ENCODE results near the gene PPM1G. TPM values are rescaled to one million over a fixed set of nuclear protein-coding genes. Genes with fewer than 3 reads are reported as not detected.

PPM1G gene
- polyA plus RNA-seq, 1 of the 3 experiments (the other 2 are of a cell fraction) = 113 TPM

DNA sequence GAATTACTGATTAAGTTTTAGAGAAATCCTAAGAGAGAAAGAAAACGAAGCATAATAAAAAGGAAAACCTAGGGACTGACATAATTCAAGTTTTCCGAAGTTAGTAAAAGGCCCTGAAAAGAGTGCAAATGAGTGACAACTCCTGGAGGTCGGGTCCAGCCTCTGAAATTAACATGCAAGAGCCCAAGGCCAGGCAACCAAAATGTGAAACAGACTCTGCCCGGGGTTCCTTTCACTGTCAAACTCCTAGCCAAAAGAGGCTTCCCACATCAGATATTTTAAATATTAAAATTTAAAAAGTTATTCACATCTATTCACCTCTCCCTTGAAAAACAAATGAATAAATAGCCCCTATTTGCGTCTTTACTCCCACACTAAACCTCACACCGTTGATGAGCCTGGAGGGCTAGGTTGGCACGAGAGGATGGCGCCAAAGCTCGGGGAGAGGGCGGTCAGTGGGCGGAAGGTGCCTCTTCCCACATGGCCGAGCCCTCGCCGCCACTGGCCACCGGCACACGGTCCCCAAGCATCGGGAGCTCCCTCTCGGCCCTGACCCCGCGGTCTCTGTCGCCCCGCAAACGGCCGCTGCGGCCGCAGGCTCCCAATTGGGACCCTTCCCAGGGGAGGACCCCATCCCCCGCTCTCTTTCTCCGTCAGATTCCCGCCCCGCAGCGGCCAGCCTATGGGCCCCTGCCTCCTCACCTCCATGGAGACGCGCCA, 630 bp downstream of the PPM1G start:
- H3K36me3 ChIP-seq (replicated peaks in 1 of 2; ENCODE audit: control insufficient read depth in 1 of 2, insufficient read depth in 2 of 2, low read length in 1 of 2) = peaks cover 0 to 5% of the 10 kb centered on the region in 2 experiments
- no peak for TF ChIP-seq FOSL2 (IDR thresholded peaks at IDR 0.05; ENCODE audit: borderline replicate concordance, low read depth)
- TF ChIP-seq, protein P1, sequence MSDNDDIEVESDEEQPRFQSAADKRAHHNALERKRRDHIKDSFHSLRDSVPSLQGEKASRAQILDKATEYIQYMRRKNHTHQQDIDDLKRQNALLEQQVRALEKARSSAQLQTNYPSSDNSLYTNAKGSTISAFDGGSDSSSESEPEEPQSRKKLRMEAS (IDR thresholded peaks at IDR 0.05; ENCODE audit: low read depth) = peak; percentile 80
- TF ChIP-seq, protein P2, sequence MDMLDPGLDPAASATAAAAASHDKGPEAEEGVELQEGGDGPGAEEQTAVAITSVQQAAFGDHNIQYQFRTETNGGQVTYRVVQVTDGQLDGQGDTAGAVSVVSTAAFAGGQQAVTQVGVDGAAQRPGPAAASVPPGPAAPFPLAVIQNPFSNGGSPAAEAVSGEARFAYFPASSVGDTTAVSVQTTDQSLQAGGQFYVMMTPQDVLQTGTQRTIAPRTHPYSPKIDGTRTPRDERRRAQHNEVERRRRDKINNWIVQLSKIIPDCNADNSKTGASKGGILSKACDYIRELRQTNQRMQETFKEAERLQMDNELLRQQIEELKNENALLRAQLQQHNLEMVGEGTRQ (IDR thresholded peaks at IDR 0.05; ENCODE audit: borderline replicate concordance, low read depth, low read length) = no peak
- TF ChIP-seq RCOR1 (IDR thresholded peaks at IDR 0.05; ENCODE audit: low read length) = no peak
- TF ChIP-seq SIN3A (IDR thresholded peaks at IDR 0.05; ENCODE audit: borderline replicate concordance, low read depth, low read length) = 0 out of 2 replicates have a peak, but pooled peaks have one; percentile 22
- peaks cover 0 to 6% of the 10 kb centered on the region in 2 experiments; a peak in 2 of 4 replicates for H3K4me1 ChIP-seq (ENCODE audit: control insufficient read depth in 1 of 2, insufficient read depth in 2 of 2, low read depth in 1 of 2, low read length in 1 of 2)

DNA sequence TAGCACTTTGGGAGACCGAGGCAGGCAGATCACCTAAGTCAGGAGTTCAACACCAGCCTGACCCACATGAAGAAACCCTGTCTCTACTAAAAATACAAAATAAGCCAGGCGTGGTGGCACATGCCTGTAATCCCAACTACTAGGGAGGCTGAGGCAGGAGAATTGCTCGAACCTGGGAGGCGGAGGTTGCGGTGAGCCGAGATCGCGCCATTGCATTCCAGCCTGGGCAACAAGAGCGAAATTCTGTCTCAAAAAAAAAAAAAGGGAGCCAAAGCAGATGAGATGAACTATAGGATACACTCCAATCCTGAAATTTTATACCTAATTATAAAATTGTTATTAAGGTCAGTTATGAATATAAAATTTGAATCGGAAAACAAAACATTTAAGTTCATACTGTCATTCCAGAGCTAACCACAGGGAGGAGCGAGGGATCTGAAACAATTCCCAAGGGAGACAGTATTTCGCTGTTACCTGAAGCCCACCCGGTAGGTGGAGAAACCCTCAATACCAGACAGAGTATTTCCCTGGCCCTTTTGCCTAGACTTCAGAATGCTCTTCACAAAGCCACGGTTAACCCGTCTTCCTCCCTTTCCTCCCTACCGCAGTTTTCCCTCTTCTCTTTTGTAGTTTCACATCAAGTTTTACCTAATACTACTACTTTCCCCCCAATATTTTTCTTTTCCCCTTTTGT, 1.4 kb downstream of the PPM1G start:
- H3K27me3 ChIP-seq (ENCODE audit: insufficient read depth) = no peaks in the 10 kb centered on the region
- 46% methylated on average over 16 of the region's 16 CpGs for WGBS (ENCODE audit: low lambda C conversion rate)
- TF ChIP-seq SMC3 (IDR thresholded peaks at IDR 0.05; ENCODE audit: low read depth, low read length) = peak; percentile 66
- no peak for TF ChIP-seq POLR2AphosphoS5 (IDR thresholded peaks at IDR 0.05; ENCODE audit: low read depth, low read length)
- TF ChIP-seq FOXM1 (IDR thresholded peaks at IDR 0.05; ENCODE audit: low read depth) = no peak
- TF ChIP-seq, protein P3, sequence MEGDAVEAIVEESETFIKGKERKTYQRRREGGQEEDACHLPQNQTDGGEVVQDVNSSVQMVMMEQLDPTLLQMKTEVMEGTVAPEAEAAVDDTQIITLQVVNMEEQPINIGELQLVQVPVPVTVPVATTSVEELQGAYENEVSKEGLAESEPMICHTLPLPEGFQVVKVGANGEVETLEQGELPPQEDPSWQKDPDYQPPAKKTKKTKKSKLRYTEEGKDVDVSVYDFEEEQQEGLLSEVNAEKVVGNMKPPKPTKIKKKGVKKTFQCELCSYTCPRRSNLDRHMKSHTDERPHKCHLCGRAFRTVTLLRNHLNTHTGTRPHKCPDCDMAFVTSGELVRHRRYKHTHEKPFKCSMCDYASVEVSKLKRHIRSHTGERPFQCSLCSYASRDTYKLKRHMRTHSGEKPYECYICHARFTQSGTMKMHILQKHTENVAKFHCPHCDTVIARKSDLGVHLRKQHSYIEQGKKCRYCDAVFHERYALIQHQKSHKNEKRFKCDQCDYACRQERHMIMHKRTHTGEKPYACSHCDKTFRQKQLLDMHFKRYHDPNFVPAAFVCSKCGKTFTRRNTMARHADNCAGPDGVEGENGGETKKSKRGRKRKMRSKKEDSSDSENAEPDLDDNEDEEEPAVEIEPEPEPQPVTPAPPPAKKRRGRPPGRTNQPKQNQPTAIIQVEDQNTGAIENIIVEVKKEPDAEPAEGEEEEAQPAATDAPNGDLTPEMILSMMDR (IDR thresholded peaks at IDR 0.05) = peak; percentile 79
- peak; percentile 81 for TF ChIP-seq RAD21 (IDR thresholded peaks at IDR 0.05; ENCODE audit: low read length)
- TF ChIP-seq, protein P1 (IDR thresholded peaks at IDR 0.05; ENCODE audit: low read depth) = no peak
- H3K4me3 ChIP-seq (ENCODE audit: low read depth in 2 of 2, low read length in 1 of 2) = peak overlapping the region; percentile 78 to 98
- no peaks in the 10 kb centered on the region for H3K9me3 ChIP-seq
- no peak overlapping the region for H2AFZ ChIP-seq (ENCODE audit: low read depth)
- ChIA-PET POLR2A (interaction anchor here (0.6 to 0.9 kb wide), 2 partner anchors 20 to 42 kb away, joined by 3 to 4 read pairs; partner anchors contain the start of gene NRBP1), CTCF (interaction anchor here (0.6 to 5.3 kb wide), 31 partner anchors 10 to 275 kb away, joined by 3 to 94 read pairs (median 3); partner anchors contain the start of genes NRBP1, SLC4A1AP, SUPT7L and ZNF513)
- H4K20me1 ChIP-seq (ENCODE audit: insufficient read depth) = peaks cover 53% of the 10 kb centered on the region
- H3K9ac ChIP-seq = peak overlapping the region; percentile 94
- H3K36me3 ChIP-seq (replicated peaks in 1 of 2; ENCODE audit: control insufficient read depth in 1 of 2, insufficient read depth in 2 of 2, low read length in 1 of 2) = peaks cover 0 to 13% of the 10 kb centered on the region in 2 experiments
- peaks cover 65% of the 10 kb centered on the region for H3K79me2 ChIP-seq (ENCODE audit: insufficient read depth)
- DNase-seq = peak; percentile 85
- peaks cover 15% of the 10 kb centered on the region for H3F3A ChIP-seq (replicated peaks; ENCODE audit: insufficient read depth)
- peak overlapping the region; percentile 80 for H3K4me2 ChIP-seq
- no peaks in the 10 kb centered on the region for H3K9me2 ChIP-seq
- H3K27ac ChIP-seq (ENCODE audit: low read depth in 2 of 2, low read length in 1 of 2) = peak overlapping the region in 1 of 2 experiments; percentile 82; a peak in 2 of 4 replicates
- peaks cover 0 to 6% of the 10 kb centered on the region in 2 experiments; a peak in 2 of 4 replicates for H3K4me1 ChIP-seq (ENCODE audit: control insufficient read depth in 1 of 2, insufficient read depth in 2 of 2, low read depth in 1 of 2, low read length in 1 of 2)

More for the DNA sequence above, 630 bp downstream of the PPM1G start:
- H3K79me2 ChIP-seq (ENCODE audit: insufficient read depth) = peaks cover 56% of the 10 kb centered on the region
- peak overlapping the region; percentile 88 for H2AFZ ChIP-seq (ENCODE audit: low read depth)
- H4K20me1 ChIP-seq (ENCODE audit: insufficient read depth) = peaks cover 45% of the 10 kb centered on the region
- POLR2A ChIA-PET = interaction anchor here (0.6 to 2.5 kb wide), 12 partner anchors 8 to 255 kb away, joined by 3 to 66 read pairs (median 5); partner anchors contain the start of genes CCDC121, FNDC4, GPN1 and NRBP1
- H3F3A ChIP-seq (replicated peaks; ENCODE audit: insufficient read depth) = peaks cover 15% of the 10 kb centered on the region
- WGBS (ENCODE audit: low lambda C conversion rate) = 2% methylated on average over 20 of the region's 33 CpGs
- no peaks in the 10 kb centered on the region for H3K27me3 ChIP-seq (ENCODE audit: insufficient read depth)
- H3K9me3 ChIP-seq = no peaks in the 10 kb centered on the region
- peak overlapping the region; percentile 78 to 98 for H3K4me3 ChIP-seq (ENCODE audit: low read depth in 2 of 2, low read length in 1 of 2)
- DNase-seq = no peak
- CTCF ChIA-PET = interaction anchor here (0.9 to 5.3 kb wide), 26 partner anchors 8 to 274 kb away, joined by 3 to 94 read pairs (median 4); partner anchors contain the start of genes NRBP1, SLC4A1AP, SUPT7L and ZNF513
- peak overlapping the region; percentile 71 to 82 for H3K27ac ChIP-seq (ENCODE audit: low read depth in 2 of 2, low read length in 1 of 2)
- H3K9ac ChIP-seq = peak overlapping the region; percentile 94
- no peaks in the 10 kb centered on the region for H3K9me2 ChIP-seq
- peak overlapping the region; percentile 80 for H3K4me2 ChIP-seq
